ENCODE measurements around the gene FBXW12.

Gene FBXW12

GRCh38 chr3:48407542-48408099 is 35.6 kb downstream of the FBXW12 start:
- Mint-ChIP-seq H3K27me3 (no peaks in the 10 kb centered on the region), H3K4me1 (ENCODE audit: low read depth) (no peaks in the 10 kb centered on the region), H3K27ac (no peak overlapping the region), H3K9me3 (no peaks in the 10 kb centered on the region), H3K36me3 (ENCODE audit: low read depth) (no peaks in the 10 kb centered on the region), H3K4me3 (no peak overlapping the region)
- intact Hi-C loops (cut with micrococcal nuclease), result no loop called here

- intact Hi-C loops (cut with micrococcal nuclease), result no loop called here
- H3K4me1 Mint-ChIP-seq (ENCODE audit: low read depth), result no peaks in the 10 kb centered on the region
- no peaks in the 10 kb centered on the region for H3K36me3 Mint-ChIP-seq (ENCODE audit: low read depth)
- H3K27me3 Mint-ChIP-seq, result no peaks in the 10 kb centered on the region
- no peak overlapping the region for H3K27ac Mint-ChIP-seq
- H3K4me3 Mint-ChIP-seq, result no peak overlapping the region
- no peaks in the 10 kb centered on the region for H3K9me3 Mint-ChIP-seq
These were observed 36.8 kb downstream of the FBXW12 start for GRCh38 chr3:48408823-48409281.

GRCh38 chr3:48409291-48410201 is 37.5 kb downstream of the FBXW12 start:
- Mint-ChIP-seq H3K9me3 (no peaks in the 10 kb centered on the region), H3K27ac (no peak overlapping the region), H3K27me3 (no peaks in the 10 kb centered on the region), H3K4me3 (no peak overlapping the region), H3K4me1 (ENCODE audit: low read depth) (no peaks in the 10 kb centered on the region), H3K36me3 (ENCODE audit: low read depth) (no peaks in the 10 kb centered on the region)
- intact Hi-C loops (cut with micrococcal nuclease), result no loop called here

GRCh38 chr3:48410205-48411040 is 38.4 kb downstream of the FBXW12 start:
- Mint-ChIP-seq H3K4me1 (ENCODE audit: low read depth) (no peaks in the 10 kb centered on the region), H3K4me3 (no peak overlapping the region), H3K9me3 (no peaks in the 10 kb centered on the region), H3K36me3 (ENCODE audit: low read depth) (no peaks in the 10 kb centered on the region), H3K27ac (no peak overlapping the region), H3K27me3 (no peaks in the 10 kb centered on the region)
- intact Hi-C loops (cut with micrococcal nuclease), result no loop called here

- Mint-ChIP-seq H3K4me3 (no peak overlapping the region), H3K27ac (no peak overlapping the region), H3K36me3 (ENCODE audit: low read depth) (no peaks in the 10 kb centered on the region), H3K27me3 (no peaks in the 10 kb centered on the region), H3K4me1 (ENCODE audit: low read depth) (no peaks in the 10 kb centered on the region), H3K9me3 (no peaks in the 10 kb centered on the region)
- intact Hi-C loops (cut with micrococcal nuclease), result no loop called here
These were observed 39.1 kb downstream of the FBXW12 start for GRCh38 chr3:48411041-48411588.

- H3K27me3 Mint-ChIP-seq, result no peaks in the 10 kb centered on the region
- H3K36me3 Mint-ChIP-seq (ENCODE audit: low read depth), result no peaks in the 10 kb centered on the region
- H3K4me3 Mint-ChIP-seq, result no peak overlapping the region
- H3K9me3 Mint-ChIP-seq, result no peaks in the 10 kb centered on the region
- H3K27ac Mint-ChIP-seq, result no peak overlapping the region
- H3K4me1 Mint-ChIP-seq (ENCODE audit: low read depth), result no peaks in the 10 kb centered on the region
- intact Hi-C loops (cut with micrococcal nuclease), result no loop called here
These were observed 39.8 kb downstream of the FBXW12 start for GRCh38 chr3:48411606-48412374.

GRCh38 chr3:48412375-48413001 is 40.5 kb downstream of the FBXW12 start:
- no peak overlapping the region for H3K4me3 Mint-ChIP-seq
- no peaks in the 10 kb centered on the region for H3K9me3 Mint-ChIP-seq
- no peaks in the 10 kb centered on the region for H3K27me3 Mint-ChIP-seq
- intact Hi-C loops (cut with micrococcal nuclease), result no loop called here
- H3K4me1 Mint-ChIP-seq (ENCODE audit: low read depth), result no peaks in the 10 kb centered on the region
- no peaks in the 10 kb centered on the region for H3K36me3 Mint-ChIP-seq (ENCODE audit: low read depth)
- no peak overlapping the region for H3K27ac Mint-ChIP-seq

- H3K9me3 Mint-ChIP-seq, result no peaks in the 10 kb centered on the region
These were observed 41.1 kb downstream of the FBXW12 start for GRCh38 chr3:48413086-48413485.

GRCh38 chr3:48413611-48414010 is 41.6 kb downstream of the FBXW12 start:
- Mint-ChIP-seq H3K27me3 (no peaks in the 10 kb centered on the region), H3K27ac (no peak overlapping the region), H3K9me3 (no peaks in the 10 kb centered on the region), H3K4me1 (ENCODE audit: low read depth) (no peaks in the 10 kb centered on the region), H3K36me3 (ENCODE audit: low read depth) (no peaks in the 10 kb centered on the region), H3K4me3 (no peak overlapping the region)
- intact Hi-C loops (cut with micrococcal nuclease), result no loop called here

More at GRCh38 chr3:48413086-48413485, 41.1 kb downstream of the FBXW12 start:
- H3K36me3 Mint-ChIP-seq (ENCODE audit: low read depth), result no peaks in the 10 kb centered on the region
- H3K27me3 Mint-ChIP-seq, result no peaks in the 10 kb centered on the region
- H3K4me1 Mint-ChIP-seq (ENCODE audit: low read depth), result no peaks in the 10 kb centered on the region
- no peak overlapping the region for H3K27ac Mint-ChIP-seq
- intact Hi-C loops (cut with micrococcal nuclease), result no loop called here
- H3K4me3 Mint-ChIP-seq, result no peak overlapping the region

GRCh38 chr3:48414376-48415250 is 42.6 kb downstream of the FBXW12 start:
- Mint-ChIP-seq H3K27ac (no peak overlapping the region), H3K27me3 (no peaks in the 10 kb centered on the region), H3K9me3 (no peaks in the 10 kb centered on the region)

GRCh38 chr3:48415251-48415953 is 43.4 kb downstream of the FBXW12 start:
- H3K4me3 Mint-ChIP-seq, result no peak overlapping the region
- no peaks in the 10 kb centered on the region for H3K9me3 Mint-ChIP-seq
- no peaks in the 10 kb centered on the region for H3K36me3 Mint-ChIP-seq (ENCODE audit: low read depth)
- intact Hi-C loops (cut with micrococcal nuclease), result no loop called here
- no peaks in the 10 kb centered on the region for H3K27me3 Mint-ChIP-seq
- H3K27ac Mint-ChIP-seq, result no peak overlapping the region
- H3K4me1 Mint-ChIP-seq (ENCODE audit: low read depth), result no peaks in the 10 kb centered on the region

More at GRCh38 chr3:48414376-48415250, 42.6 kb downstream of the FBXW12 start:
- no peaks in the 10 kb centered on the region for H3K36me3 Mint-ChIP-seq (ENCODE audit: low read depth)
- intact Hi-C loops (cut with micrococcal nuclease), result no loop called here
- no peaks in the 10 kb centered on the region for H3K4me1 Mint-ChIP-seq (ENCODE audit: low read depth)
- no peak overlapping the region for H3K4me3 Mint-ChIP-seq

- Mint-ChIP-seq H3K9me3 (no peaks in the 10 kb centered on the region), H3K27ac (no peak overlapping the region), H3K36me3 (ENCODE audit: low read depth) (no peaks in the 10 kb centered on the region), H3K4me3 (no peak overlapping the region), H3K4me1 (ENCODE audit: low read depth) (no peaks in the 10 kb centered on the region), H3K27me3 (no peaks in the 10 kb centered on the region)
- intact Hi-C loops (cut with micrococcal nuclease), result no loop called here
These were observed 44.1 kb downstream of the FBXW12 start for GRCh38 chr3:48416091-48416505.
